GM21381 (cell line): ENCODE measurements around the gene CWC22.
"Not testable (repeated sequence)": the region's sequence is repeated elsewhere in the genome, so short reads cannot be mapped to it uniquely, and the experiment has no call there.

Experiments used
- ATAC-seq: cut with Tn5 transposase; IDR thresholded peaks from one replicate; pipeline ENCODE4 v1.9.1; 2021; ENCODE audit warnings: mild to moderate bottlenecking, moderate library complexity; ENCODE audit not compliant: unreplicated experiment

CWC22 gene

DNA sequence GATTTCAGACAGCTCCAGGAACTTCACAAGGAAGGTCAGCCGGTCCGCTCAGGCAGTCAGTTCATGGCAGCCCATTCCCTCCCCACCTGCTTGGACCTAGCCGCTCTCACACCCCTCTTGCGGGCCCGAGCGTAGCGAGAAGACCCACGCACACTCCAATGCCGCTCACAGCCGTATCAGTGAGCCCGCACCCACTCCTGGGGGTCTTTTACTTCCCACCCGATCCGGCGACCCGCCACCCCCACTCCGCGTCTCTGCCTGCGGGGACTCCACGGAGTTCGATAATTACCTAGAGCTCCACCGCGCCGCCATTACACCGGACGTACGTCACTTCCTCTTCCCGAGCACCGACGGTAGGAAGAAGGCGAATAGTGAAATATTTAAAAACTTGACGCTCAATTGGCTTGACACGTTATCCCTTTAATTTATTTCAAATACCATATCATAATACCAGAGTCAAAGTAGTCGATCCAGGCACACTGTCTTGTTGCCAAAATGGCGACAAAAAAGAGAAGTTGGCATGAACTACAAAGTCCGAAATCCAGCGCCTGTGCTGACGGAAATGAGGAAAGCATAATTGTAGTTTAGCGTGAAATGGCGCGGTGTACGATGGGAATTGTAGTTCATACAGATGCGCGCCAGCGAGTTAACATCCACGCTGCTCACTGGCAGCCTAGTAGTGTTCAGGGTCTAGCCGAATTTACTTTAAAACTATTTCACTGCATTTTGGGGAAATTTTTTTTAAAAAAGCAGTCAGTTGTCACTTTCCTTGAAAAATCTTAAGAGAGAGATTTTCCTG is at the start of gene CWC22:
Gene CWC22, minus strand, starts transcription at position 517 of the 799 bp plus-strand sequence. CDS start 13,956 bp downstream, outside the sequence.
- peak; percentile 98 for ATAC-seq

DNA sequence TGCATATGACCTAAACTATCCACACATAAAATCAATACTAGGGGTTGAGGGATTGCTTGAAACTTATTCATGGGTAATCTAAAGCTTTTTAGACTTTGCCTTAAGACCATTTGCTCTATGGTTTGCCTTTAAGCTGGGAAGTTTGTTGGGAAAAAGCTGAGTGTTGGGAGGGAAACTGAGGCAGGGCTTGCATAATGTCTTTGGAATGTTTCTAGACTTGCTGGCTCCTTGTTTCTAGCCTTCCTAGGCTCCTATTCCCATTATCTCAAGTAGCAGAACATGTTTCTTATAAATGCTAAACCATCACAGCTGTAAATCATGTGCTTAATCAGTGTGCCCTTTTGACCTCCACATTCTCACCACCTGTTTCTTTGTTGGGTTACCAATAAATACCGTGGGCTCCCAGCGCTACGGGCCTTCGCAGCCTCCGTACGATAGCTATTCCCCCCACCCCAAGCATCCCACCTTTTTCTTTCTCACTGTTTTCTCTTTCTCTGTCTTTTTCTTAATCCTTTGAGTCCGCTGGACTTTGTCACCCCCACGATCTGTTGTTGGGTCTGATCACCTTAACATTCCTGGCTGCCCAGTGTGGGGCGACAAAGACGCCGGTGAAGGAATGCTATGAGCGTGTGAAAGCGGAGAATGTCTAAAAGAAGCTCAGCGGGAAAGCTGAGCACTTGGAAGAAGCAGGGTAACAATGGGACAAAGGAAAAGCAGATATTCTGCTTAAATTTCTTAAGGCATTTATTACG is 49.4 kb upstream of the CWC22 start:
- ATAC-seq = no peak

DNA sequence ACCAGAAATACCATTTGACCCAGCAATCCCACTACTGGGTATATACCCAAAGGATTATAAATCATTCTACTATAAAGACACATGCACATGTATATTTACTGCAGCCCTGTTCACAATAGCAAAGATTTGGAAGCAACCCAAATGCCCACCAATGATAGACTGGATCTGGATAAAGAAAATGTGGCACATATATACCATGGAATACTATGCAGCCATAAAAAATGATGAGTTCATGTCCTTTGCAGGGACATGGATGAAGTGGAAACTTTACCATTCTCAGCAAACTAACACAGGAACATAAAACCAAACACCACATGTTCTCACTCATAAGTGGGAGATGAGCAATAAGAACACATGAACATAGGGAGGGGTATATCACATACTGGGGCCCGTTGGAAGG is 47.5 kb upstream of the CWC22 start:
- ATAC-seq = not testable (repeated sequence)

DNA sequence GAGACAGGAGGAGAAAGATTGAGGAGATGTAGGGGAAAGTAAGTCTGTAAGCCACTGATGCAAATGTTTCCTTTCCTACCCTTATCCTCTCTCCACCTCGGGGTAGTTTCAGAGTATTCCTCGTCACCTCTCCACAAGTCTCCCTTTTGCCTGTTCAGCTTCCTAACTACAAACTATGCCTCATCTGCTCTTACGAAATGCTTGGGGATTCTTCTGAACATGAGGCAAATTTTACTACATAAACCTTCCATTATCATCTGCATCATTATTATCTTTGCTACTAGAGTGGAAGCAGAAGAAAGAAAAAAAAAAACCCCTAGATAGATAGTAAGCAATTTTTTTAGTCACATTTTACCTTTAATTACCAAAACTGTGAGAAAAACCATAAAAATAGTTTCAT is 43.1 kb upstream of the CWC22 start:
- no peak for ATAC-seq

DNA sequence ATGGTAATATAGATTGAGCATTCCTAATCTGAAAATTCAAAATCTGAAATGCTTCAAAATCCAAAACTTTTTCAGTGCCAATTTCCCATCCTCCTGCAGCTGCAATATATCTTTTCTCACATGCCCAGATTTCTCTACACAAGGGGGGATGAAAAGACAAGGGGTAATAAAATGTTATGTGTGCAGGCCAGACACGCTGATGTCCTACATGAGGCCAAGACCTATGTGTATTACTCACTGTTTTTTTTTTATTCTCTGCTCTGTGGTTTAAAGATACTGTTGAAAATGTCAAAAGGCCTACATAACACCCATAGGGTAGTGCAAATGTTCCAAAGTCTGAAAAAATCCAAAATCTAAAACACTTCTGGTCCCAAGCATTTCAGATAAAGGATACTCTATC is 41.2 kb upstream of the CWC22 start:
- ATAC-seq = no peak

DNA sequence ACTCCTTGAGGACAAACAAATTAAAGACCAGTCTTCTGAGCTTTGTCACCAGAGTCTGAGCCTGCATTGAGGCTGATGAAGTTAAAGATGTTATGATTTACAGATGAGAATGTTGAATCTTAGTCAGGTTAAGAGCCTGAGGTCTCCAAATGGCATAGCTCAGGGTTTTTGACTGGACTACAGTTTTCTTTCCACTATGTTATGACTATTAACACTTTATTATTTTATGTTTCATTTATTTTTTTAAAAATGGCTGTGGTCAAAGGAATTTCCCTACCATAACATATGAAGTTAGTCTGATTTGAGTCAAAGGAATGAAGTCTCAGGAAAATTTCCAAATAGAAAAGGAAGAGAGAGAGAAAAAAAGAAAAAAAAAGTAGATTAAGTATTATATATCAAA is 39.7 kb upstream of the CWC22 start:
- no peak for ATAC-seq

DNA sequence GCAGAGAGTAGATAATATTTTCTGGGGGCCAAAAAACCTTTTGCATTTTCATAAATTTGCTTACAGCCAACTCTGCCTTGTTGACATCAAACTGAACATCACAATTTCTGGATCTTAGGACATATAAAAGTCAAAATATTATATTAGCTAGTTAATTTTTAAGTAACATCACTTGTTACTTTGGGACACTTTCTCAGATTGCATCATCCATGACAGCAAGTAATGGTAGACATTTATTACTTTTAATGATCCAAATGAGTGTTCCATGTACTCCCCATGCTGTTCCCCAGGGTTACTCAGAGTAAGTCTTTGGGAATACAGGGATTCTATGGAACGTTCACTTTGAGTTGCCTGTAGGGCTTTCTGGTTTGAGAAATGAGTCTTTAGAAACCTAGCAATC is 39.1 kb upstream of the CWC22 start:
- no peak for ATAC-seq

DNA sequence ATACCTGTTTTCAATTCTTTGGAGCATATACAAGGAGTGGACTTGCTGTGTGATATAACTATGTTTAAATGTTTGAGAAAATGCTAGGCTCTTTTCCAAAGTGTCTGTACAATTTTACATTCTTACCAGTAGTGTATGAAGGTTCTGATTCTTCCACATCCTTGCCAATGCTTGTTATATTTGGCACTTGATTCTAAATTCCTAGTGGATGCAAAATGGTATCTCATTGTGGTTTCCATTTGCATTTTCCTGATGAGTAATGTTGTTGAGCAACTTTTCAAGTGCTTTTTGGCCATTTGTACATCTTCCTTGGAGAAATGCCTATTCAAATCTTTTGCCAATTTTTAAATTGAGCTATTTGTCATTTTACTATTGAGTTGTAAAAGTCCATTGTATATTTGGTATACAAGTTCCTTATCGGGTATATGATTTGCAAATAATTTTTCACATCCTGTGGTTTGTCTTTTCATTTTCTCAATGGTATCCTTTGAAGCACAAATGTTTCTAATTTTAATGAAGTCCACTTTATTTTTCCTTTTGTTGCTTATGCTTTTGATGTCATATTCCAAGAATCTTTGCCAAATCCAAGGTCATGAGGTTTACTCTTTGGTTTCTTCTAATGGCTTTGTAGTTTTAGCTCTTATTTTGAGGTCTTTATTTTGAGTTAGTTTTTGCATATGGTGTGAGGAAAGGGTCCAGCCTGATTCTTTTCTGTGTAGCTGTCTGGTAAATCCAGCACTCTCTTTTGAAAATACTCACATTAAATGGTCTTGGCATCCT is 33.2 kb upstream of the CWC22 start:
- ATAC-seq = no peak

DNA sequence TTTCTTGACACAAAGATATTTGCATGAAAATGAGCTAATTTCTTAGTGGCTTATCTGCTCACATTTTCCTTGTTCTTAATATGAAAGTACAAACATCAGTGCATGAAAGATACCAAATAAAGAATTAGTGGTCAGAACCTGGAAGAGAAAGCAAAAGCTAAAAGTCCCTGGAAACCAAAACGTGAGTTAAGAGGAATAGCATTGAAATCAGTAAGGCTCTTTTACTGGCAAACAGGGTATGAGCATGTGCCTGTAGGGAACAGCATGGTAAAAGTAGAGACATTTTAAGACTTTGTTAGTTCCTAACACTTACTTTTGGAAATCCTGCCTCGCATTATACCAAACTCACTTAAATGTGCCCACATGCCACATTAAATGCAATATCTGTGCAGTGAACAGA is 31.9 kb upstream of the CWC22 start:
- no peak for ATAC-seq

DNA sequence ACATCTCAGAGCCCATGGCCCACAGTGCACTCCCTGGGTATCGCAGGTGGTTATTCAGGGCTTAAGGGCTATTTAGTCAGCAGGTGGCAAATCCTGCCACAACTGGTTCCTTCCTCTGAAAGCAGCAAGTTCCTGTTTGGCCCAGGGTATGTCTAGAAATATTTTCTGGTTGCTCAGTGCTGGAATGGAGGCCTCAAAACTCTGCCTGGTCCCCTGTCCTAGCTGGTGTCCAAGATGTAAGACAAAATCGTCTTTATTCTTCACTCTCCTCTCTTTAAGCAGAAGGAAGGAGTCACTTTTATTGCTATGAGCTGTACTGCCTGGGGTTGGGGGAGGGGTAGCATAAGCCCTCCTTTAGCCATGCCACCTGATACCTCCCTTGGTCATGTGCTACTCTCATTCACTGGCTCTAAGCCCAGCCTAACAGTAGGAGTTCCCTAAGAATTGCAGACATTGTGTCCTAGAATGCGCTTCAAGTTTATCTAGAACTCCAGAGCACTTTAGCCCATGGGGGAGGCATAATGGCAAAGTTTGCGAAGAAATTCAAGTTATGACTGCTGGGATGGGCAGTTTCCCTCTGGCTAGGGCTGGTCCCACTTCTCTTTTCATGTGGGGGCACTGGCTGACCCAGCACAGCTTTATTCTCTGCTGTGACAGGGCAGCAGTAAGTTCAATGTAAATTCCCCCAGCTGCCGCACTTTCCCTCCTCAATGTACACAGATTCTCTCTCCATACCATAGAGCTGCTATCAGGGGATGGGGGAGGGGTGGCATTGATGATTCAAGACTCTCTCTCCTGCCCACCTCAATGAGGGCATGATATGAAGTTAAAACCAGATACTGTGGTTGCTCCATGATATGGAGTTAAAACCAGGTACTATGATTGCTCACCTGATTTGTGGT is 27.1 kb upstream of the CWC22 start:
- ATAC-seq = no peak

DNA sequence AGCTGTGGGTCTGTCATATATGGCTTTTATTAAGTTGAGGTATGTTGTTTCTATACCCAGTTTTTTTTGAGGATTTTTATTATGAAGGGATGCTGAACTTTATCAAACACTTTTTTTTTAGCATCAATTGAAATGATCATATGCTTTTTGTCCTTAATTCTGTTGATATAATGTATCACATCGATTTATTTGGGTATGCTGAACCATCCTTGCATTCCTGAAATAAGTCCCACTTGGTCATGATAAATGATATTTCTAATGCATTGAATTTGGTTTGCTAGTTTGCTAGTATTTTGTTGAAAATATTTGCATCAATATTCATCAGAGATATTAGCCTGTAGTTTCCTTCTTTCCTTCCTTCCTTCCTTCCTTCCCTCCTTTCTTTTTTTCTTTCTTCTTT is 22.5 kb upstream of the CWC22 start:
- ATAC-seq = no peak

DNA sequence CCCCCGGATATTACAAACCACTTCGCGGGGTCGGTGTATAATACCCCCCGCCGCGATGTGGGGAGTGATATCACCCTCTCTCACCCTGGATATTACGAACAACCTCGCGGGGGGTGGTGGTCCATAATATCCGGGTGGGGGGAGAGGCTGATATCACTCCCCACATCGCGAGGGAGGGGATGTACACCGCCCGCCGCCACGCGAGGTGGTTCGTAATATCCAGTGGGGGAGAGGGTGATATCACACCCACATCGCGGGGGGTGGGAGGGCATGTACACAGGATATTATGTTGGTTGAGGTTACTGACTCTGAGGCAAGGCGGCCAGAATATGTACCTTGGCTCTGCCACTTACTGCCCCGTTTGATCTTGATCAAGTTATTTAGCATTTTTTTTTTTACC is 14.8 kb upstream of the CWC22 start:
- ATAC-seq = no peak

DNA sequence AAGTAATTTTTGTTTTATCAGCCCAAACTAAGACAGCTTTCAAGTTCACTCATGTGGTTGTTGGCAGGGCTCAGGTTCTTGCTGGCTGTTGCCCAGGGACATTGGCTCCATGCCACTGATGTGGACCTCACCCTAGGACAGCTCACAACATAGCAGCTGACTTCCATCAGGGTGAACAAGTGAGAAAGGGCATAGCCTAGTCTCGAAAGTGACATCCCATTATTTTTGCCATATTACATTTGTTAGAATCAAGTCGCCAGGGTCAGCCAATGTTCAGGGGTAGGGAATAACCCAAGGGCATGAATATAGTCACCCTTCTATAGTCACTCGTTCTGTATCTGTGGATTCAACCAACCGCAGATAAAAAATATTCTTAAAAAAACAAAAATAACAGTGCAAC is 10.7 kb upstream of the CWC22 start:
- no peak for ATAC-seq

DNA sequence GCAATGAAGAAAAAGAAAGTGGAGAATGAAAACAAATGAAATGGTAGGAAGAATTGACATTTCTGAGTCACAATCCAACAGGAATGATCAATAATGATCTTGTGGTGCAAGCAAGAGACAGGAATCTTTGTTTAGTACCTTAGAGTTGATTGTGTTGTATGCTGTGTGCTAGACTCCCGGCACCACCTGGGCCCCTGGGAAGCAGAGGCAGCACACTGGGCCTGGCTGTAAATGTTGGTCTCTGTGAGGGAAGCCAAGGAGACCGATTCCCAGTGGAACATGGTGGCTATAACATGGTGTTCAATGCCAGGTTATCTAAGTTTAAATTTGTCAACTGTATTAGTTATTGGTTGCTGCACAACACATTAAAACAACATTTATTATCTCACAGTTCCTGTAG is 9.8 kb upstream of the CWC22 start:
- no peak for ATAC-seq

DNA sequence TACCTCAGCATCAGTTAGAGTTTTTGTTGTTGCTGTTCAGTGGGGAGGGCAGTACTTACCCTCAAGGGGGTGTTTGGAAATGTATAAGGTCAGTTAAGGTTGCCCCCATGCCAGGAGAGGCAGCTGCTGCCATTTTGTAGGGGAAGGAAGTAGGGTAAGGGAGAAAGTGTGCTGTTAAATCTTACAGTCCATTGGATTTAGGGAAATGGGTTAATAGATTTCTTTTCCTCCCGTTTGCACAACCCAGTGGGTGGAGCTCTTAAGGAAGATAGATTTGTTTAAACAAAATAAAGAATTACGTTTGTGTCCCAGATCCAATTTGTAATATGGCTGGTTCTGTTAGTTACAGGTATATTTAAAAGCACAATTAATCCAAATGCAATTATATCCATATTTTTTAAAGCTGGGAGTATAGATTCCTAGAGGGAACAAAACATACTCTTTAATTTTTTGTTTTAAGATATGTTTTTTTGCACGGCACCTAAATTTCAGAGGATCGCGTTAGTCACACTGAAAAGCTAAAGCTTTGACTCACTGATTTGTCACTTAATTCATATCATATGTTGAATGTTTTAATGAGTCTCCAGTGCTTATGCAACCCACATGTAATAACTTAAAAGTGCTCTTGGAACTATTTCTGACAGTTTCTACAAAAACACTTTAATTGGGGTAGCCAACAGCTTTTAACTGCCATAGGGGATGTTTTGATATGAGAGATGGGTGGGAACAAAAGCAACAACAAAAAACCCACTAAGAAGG is 9.0 kb upstream of the CWC22 start:
- no peak for ATAC-seq

DNA sequence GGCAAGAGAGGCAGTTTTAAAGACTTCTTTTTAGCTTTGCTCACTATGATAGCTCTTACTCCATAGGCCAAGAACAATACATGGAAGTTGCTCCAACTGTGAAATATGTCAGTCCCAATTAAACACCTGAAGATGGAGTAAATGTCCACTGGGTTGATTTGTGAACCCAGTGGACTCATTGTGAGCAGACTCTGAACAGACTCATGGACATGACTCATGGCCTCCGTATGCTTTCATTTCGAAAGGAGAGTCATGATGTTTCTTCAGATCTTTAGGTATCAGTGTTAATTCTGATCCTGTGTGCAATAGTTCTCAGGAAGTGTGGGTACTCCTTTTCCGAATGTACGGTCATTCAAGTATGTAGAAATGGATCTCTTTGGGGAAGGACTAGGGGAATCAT is 5.4 kb upstream of the CWC22 start:
- no peak for ATAC-seq

DNA sequence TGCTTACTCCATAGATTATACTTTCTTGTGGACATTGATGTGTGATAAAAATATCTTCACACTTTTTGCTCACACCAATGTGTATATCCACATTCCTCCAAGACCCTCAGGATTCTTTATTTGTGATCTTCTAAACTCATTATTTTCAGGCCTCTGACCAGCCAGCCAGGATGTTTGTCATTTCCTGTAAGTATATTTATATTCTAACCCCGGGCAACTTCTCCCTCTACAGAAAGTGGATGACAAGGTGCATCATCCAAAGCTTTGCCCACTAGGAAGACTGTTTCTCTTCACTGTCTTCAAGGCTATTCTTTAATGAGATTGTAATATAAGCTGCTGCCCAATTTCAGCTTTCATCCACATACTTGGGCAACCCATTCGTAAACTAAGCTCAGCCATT is 3.6 kb upstream of the CWC22 start:
- ATAC-seq = no peak

DNA sequence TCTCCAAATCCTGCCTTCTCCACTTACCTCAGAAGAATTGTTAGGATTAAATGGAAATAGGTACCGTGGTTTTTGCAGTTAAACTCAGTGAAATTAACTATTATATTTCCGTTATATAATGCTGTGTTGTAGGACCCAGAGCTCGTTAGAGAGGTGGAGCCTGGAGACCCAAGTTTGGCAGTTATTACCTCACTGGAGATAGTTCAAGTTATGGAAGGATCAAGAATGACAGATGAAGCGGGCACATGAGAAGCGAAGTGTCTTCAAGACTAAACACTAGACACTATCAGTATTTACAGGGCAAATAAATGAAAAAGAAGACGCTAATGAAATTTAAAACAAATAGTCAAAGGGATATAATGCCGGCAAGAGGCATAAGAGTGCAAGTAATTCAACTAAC is 866 bp downstream of the CWC22 start:
- no peak for ATAC-seq

DNA sequence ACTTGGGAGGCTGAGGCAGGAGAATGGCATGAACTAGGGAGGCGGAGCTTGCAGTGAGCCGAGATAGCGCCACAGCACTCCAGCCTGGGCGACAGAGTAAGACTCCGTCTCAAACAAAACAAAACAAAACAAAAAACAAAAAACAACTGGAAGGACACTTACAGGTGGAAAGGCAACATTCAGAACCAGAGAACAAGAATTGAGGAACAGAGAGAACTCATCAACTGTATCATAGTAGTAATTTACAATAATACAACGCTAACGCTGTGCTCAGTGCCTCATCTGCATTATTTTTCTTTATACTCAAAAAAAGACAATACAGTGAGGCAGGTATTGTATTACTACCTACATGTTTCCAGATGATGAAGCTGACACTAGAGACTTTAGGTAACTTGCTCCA is 1.6 kb downstream of the CWC22 start:
- not testable (repeated sequence) for ATAC-seq

DNA sequence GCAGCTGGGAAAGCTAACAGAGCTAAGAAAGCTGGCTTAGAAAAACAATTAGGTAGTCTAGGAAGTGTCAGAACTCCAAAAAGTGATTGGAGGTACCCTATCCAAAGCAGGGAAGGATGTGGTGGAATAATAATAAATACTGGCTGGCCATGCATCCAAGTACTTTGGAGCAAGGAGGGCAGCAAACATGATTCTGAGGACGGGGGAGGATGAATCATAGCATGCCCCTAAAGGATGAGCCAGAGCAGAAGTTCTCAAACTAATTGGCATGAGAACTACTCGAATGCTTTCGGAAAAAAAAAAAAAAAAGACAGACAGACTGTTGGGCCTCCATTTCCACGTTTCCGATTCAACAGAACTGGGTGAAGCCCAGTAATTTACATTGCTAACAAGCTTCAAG is 2.4 kb downstream of the CWC22 start:
- no peak for ATAC-seq
